HG03066 (cell line): Measurements from ENCODE around the gene RIN3.

ENCODE experiments used
- ATAC-seq: cut with Tn5 transposase; IDR thresholded peaks from one replicate; pipeline ENCODE4 v1.9.1; 2021; ENCODE audit warnings: low read depth; ENCODE audit not compliant: unreplicated experiment

Gene RIN3

DNA sequence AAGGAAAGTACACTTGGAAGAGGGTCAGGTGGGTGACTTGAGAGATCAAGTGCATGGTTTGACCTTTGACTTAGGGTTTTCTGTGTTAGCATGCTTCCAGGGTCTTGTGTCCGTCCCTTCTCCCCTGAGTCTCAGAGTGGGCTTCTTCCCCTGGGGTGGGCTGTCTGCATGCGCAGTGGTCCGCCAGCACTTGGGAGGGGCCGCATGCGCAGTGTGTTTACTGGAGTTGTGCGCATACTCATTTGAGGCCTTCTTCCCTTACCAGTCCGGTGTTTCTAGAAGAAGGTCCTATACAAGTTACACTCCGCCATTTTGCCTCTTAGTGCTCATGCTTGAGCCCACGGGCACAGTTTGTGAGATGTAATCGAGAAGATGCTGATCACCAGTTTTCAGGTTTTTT lies 58.5 kb downstream of the RIN3 start:
- no peak for ATAC-seq

DNA sequence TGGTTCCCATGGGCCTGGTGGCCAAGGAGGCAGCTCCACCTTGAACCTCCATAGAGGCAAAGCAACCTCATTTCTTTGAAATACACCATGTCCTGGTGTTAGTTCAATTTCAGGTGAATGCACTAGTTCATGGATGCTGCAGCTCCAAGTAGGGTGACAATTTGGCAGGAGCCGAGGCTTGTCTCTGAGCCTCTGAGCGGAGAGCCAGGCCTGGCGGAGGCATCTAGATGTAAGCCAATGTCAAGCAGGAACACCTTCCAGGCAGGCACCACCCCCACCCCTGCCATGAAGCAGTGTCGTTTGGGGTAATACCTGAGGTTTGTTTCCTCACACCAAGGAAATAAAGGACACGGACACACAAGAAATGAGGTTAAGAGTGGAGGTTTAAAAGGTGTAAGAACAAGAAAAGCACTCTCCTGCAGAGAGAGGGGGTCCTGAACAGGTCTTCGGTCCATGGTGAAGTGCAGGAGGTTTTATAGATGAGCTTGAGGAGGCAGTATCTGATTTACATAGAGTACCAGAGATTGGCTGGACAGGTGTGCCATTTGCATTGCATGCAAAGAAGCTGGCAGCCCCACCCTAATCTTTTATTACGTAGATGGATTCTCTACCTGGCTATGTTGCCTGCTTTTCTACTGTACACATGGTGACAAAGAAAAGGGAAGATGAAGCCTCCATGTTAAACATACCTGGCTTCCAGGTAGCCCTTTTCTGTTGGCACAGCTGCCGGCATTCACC lies 60.3 kb downstream of the RIN3 start:
- no peak for ATAC-seq

DNA sequence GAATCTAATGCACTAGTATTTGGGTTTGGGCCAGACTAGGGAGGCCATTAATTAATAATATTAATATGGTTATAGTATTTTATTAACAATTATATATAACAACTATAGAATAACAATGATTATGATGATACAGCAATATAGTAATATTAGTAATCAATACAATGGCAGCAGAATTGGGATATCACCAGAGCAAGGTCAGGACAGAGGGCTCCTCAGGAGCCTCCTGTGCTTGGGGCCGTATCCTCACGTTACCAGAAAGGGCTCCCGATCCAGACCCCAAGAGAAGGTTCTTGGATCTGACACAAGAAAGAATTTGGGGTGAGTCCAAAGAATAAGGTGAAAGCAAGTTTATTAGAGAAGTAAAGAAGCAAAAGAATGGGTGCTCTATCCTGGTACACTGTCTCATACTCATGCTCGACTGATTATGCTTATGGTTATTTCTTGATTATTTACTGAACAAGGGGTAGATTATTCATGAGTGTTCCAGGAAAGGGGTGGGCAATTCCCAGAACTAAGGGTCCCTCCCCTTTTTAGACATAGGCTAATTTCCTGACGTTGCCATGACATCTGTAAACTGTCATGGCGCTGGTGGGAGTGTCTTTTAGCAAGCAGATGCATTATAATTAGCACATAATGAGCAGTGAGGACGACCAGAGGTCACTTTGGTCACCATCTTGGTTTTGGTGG lies 61.6 kb downstream of the RIN3 start:
- ATAC-seq: no peak

DNA sequence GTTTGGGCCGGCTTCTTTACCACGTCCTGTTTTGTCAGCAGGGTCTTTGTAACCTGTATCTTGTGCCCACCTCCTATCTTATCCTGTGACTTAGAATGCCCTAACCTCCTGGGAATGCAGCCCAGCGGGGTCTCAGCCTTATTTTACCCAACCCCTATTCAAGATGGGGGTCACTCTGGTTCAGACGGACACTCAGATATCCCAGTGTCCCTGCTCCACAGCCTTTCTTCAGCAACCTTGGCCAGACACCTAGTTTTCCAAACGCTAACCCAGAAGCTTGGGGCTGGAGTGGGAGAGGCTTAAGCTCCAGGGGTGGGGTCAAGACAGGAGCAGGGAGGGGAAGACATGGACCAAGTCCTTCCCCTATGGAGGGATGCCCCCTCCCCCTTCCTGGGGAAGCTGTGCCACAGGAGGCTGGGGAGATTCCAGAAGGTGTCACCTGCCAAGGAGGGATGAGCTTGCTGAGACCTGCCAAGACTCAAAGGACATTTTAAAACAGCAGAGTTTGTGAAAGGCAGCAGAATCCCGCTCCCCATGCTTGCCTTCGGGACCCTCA lies 62.2 kb downstream of the RIN3 start:
- no peak for ATAC-seq

DNA sequence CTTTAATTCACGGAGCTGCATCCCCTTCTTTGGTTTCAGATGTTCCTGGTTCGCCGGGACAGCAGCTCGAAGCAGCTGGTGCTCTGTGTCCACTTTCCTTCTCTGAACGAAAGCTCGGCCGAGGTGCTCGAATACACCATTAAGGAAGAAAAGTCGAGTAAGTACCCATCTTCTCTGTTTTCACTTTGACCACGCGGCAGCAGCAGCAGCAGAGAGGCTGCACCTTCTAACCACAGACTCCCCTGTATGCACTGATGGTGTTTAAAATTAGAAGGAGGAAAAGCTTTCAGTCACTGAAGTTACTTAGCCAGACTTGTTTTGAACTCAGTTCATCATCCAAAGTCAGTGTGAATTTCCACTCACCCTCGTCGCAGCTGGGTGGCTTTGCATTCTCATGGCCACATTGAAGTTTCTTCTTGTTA lies 63.8 kb downstream of the RIN3 start:
- ATAC-seq: peak; percentile 74

DNA sequence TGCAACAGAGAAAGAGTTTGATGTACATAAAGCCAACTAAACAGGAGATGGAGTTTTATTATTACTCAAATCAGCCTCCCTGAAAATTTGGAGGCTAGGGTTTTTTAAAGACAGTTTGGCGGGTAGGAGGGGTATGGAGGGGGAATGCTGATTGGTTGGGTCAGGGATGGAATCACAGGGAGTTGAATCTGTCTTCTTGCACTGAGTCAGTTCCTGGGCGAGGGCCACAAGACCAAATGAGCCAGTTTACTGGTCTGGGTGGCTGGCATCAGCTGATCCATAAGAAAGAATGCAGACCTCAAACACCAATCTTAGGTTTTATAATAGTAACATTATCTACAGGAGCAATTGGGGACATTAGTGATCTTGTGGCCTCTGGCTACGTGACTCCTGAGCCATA lies 64.9 kb downstream of the RIN3 start:
- ATAC-seq: no peak

DNA sequence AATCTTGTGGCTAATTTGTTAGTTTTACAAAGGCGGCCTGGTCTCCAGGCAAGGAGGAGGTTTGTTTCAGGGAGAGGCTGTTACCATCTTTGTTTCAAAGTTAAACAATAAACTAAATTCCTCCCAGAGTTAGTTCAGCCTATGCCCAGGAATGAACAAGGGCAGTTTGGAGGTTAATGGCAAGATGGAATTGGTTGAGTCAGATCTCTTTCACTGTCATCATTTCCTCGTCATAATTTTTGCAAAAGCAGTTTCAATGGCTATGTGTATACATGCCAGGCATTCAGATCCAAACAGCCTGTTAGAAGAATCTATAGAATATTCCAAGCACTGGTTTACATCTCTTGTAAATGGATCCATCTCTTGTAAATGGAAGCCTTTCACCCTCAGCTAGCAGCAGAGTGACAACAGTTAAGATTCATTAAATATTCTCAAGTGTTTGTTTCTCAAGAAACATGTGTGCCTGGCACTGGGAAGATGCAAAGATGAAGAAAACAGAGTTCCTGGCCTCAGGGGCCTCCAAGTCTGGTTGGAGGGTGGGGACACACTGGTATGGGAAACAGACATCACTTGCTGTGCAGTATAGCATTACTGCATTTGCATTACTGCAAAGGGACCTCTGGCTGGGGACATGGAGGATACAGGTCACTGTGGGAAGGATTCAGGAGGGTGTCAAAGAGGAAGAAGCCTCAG lies 65.8 kb downstream of the RIN3 start:
- ATAC-seq: no peak

DNA sequence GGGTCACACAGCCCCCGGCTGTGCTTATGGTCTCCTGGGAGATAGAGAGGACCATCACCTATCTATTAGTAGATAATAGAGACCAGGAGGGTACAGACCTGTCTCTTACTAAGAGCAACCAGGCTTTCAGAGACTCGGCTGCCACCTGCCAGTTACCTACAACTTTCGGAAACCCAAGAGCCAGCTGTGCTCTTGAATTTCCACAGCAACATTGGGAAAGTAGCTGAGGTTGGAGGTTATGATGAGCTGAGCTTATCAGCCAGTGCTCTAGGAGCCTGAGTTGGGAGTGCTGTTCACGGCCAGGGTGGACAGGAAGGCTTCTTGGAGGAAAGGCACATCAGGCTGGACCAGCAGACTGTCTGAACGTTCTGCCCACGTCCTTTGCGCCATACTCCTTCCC lies 67.6 kb downstream of the RIN3 start:
- ATAC-seq: no peak

DNA sequence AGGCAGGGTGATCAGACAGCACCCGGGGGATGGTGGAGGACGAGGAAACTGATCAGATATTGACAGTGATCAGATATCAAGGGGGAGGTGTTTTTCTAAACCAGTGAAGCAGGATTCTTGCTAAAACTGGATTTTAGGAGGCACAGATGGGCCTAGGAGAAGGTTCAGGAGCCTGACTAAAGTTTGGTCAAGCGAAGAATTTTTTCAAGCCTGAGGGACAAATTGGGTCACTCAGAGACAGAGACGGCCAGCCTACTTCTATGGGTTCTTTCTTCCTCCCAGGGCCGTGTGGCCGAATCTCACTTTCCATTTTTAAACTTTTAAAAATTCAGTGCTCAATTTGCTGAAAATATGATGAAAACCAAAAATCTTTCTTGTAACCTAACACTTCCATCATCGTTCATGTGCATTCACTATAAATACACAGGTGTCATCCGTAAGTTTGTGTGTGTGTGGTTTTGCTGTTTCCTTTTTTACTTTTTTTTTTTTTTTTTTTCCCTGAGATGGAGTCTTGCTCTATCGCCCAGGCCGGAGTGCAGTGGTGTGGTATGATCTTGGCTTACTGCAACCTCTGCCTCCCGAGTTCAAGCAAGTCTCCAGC lies 68.5 kb downstream of the RIN3 start:
- ATAC-seq: no peak

DNA sequence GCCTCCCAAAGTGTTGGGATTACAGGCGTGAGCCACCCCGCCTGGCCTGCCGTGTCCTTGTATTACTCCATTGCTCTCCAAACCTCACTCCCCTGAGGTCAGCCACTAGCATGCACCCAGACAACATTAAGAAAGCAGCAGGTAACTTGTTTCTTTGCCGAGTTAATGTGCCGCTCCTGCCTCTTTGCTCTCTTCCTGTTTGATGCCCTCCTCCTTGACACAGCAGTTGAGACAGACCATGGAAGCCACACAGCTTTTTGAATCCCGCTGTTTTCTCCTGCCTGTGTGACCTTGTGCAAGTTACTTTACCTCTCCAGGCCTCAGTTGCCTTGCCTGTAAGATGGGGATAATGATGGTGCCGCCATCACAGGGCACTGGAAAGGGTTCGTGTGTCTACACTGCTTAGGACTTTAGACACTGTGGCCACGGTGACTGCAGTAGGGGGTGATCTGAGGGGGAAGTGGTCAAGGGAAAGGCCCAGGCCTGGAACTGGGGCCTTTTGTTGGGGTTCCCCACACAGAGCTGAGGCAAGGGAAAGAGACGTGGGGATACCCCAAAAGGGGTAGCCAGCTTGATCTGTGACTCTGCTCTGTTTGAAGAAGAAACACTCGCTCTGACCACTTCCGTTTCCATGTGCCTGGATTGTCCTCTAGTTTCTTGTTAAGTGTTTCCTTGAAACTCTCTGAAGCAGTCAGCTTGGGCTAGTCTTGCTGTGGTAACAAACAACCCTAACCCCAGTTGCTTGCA lies 69.3 kb downstream of the RIN3 start:
- peak; percentile 40 for ATAC-seq

DNA sequence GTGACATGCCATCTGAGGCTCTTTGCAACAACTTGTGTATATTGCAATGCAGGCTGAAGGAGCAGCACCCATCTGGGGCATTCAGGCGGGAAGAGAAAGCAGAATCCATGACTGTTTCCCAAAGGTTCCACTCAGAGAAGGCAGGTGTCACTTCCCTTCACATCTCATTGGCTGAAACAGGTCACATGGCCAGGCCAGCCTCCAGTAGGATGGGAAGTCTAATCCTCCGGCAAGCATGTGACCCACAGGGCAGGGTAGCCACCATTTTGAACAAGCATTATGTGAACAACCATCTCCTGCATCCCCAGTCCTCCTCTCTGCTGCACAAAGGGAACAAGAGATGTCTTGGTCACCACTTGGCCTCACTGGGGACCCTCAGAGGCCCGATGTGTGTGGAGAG lies 70.6 kb downstream of the RIN3 start:
- no peak for ATAC-seq

DNA sequence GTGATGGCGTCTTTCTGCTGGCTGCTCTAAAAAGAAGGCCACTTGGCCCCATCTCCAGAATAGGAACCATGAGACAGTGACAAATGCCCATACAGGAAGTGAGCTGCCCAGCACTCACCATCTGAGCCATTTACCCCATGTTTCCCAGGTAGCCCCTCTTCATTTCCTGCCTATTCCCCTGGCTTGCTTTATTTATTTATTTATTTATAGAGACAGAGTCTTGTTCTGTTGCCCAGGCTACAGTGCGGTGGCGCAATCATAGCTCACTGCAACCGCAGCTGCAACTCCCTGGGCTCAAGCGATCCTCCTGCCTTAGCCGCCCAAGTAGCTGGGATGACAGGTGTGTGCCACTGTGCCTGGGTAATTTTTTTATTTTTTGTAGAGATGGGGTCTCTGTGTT lies 71.2 kb downstream of the RIN3 start:
- ATAC-seq: no peak

DNA sequence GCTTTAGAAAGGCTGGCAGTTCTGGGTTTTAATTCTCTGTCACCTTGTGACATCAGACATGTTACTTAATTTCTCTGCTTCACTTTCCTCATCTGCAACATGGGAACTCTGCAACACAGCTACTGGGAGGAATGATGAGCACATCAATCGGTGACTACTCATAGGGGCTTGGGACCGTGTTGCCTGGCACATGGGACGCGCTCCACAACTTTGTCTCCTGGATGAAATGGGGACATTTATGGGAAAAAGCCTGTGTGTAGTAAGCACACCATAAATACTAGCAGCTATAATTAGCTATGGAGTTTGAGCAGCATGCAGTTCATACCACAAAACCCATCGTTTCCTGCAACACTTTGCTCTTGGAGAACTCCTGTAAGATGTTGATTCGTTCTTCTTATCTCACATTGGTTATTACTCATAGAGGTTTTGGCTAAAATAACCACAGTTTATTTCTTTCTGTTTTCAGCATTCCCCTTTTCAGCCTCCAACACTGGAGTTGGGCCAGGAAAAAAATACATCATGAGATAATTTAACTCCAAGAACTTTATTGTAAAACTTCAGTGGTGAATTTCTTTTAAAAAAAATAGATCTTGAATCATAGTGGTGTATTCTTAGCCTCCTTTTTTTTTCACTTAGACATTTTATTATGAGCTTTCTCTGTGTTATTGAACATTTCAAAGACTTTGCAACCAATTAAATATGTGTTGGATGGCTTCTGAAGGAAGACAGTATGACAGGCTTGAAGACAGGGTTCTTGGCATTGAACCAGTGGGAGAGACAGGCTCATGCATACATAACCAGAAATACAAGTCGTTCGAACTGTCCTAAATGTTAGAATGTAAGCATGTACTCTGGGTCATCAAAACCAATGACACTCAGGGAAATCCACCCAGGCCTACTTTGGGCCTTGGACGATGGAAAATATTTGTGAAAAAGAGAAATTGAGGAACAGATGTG lies 72.7 kb downstream of the RIN3 start:
- no peak for ATAC-seq

DNA sequence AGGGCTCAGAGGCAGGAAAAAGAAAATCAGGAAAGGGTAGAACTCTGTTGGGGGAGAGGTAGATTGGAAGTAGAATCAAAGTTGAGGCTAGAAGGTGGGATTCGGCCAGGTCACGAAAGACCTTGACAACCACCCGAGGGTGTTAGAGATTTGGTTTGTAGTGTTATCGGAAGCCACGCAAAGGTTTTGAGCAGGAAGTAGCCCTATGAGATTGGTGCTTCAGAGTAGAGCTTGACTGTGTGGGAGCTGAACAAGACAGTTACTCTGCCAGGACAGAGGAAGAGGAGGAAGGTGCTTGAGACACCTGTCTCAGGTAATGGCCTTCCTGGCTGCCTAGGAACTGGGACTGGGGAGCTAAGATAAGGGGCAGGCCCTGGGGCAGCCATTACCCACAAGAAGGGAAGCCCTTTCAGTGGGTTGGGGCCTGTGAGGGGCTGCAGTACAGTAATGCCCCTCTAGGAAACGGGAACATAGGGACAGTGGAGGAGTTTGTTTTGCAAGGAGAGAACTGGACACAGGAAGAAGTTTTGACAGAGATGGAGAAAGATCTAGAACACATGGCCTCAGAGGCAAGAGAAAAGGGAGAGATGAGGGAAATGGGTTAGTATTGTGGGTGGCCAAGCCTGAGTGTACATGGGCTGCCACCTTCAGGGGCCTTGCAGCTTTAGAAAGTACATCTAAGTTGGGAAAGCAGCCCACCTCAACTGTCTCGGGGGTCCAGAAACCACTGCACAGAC lies 73.5 kb downstream of the RIN3 start:
- ATAC-seq: no peak

DNA sequence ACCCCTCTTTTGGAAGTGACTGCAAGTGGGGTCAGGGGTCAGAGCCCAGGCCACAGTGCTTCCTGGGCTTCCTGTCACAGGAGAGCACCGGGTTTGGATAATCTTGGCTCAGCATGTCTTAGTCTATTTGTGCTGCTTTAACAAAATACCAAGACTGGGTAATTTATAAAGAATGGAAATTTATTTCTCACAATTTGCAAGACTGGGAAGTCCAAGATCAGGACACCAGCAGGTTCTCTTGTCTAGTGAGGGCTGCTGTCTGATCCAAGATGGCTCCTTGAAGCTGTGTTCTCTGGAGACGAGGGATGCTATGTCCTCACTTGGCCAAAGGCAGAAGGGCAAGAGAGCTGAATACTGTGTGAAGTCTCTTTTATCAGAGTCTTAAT lies 74.1 kb downstream of the RIN3 start:
- no peak for ATAC-seq

DNA sequence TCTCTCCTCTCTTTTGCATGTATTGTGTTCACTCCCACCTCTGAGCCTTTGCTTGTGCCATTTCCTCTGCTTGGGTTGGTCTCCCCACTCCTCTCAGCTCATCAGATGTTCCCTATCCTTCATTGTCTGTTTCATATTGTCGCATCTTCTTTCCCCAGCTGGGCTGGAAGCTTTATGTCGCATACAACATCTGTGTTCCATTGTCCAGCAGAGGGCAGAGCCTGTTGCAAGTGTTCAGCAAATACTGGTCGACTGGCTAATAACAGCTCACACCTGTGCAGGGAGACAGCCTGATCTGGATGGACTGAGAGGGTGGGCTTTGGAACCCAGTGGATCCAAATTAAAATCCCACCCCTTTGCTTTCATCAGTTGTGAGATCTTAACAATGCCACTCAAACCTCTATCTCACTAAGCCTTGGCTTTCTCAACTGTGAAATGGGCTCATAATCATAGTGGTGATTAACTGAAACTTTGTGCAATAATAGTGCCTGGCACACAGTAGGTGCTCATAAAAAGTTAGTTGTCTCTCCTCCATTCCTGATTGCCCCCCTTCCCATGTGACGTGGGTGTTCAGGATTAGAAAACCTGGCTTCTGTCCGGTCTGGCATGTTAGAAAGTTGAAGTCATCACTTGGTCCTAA lies 75.8 kb downstream of the RIN3 start:
- no peak for ATAC-seq

DNA sequence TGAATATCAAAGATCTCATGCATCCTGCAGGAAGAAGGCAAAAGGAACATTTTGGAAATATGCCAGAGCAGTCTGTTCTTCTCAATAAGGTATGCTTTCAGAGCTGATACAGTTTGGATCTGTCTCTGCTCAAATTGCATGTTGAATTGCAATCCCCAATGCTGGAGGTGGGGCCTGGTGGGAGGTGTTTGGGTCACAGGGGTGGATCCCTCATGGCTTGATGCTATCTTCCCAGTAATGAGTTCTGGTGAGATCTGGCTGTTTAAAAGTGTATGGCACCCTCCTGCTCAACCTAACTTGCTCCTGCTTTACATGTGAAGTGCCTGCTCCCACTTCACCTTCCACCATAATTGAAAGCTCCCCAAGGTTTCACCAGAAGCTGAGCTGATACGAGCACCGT lies 76.6 kb downstream of the RIN3 start:
- ATAC-seq: no peak

DNA sequence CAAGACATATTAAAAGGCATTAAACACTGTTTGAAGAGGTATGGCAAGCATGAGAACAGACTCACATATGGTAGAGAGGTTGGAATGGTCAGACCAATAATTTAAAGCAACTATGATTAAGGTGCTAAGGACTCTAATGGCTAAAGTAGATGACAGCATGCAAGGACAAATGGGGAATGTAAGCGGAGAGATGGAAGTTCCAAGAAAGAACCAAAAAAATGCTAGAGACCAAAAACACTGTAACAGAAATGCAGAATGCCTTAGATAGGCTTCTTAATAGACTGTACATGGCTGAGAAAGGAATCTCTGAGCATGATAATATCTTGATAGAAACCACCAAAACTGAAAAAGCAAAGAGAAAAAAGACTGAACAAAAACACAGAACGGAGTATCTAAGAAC lies 77.4 kb downstream of the RIN3 start:
- no peak for ATAC-seq
